ENCODE results near the gene MNT. TPM values are rescaled to one million over a fixed set of nuclear protein-coding genes. Genes with fewer than 3 reads are reported as not detected.

Gene MNT
- total and polyA plus RNA-seq, 11 donors = 4.1 to 20.4 (median 9.8) TPM

GRCh38 chr17:2343421-2343820 is 57.4 kb downstream of the MNT start:
- H3K36me3 ChIP-seq = peaks cover 0 to 35% (median 17%) of the 10 kb centered on the region in 9 donors
- no peak for ATAC-seq
- no peak overlapping the region for H3K4me3 ChIP-seq
- DNase-seq = no peak
- TF ChIP-seq POLR2A (IDR thresholded peaks at IDR 0.05) = no peak
- TF ChIP-seq, protein P1, sequence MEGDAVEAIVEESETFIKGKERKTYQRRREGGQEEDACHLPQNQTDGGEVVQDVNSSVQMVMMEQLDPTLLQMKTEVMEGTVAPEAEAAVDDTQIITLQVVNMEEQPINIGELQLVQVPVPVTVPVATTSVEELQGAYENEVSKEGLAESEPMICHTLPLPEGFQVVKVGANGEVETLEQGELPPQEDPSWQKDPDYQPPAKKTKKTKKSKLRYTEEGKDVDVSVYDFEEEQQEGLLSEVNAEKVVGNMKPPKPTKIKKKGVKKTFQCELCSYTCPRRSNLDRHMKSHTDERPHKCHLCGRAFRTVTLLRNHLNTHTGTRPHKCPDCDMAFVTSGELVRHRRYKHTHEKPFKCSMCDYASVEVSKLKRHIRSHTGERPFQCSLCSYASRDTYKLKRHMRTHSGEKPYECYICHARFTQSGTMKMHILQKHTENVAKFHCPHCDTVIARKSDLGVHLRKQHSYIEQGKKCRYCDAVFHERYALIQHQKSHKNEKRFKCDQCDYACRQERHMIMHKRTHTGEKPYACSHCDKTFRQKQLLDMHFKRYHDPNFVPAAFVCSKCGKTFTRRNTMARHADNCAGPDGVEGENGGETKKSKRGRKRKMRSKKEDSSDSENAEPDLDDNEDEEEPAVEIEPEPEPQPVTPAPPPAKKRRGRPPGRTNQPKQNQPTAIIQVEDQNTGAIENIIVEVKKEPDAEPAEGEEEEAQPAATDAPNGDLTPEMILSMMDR (IDR thresholded peaks at IDR 0.05) = no peak
- H3K27ac ChIP-seq = no peak overlapping the region
- H3K9me3 ChIP-seq = no peaks in the 10 kb centered on the region
- WGBS, 4 donors = 61 to 69% (median 63%) methylated on average over 5 of the region's 5 CpGs
- no peaks in the 10 kb centered on the region for H3K27me3 ChIP-seq
- intact Hi-C loops (cut with DNase I) = no loop called here
- peaks cover 0 to 13% (median 5%) of the 10 kb centered on the region in 12 donors for H3K4me1 ChIP-seq

DNA sequence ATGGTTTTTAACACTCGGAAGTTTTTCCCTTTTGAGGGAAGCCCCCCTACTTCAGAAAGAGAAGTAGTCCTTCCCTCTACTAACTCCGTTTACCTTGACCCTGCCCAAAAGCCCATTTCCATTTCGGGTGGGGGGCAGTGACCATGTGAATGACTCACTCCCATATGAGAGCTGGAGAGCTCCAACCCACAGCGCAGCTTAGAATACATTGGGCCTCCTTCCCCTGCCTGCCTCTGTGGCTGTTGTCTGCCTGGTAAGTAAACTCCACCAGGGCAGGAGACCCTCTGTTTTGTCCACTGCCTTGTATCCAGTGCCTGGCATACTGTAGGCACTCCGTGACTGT is 62.6 kb downstream of the MNT start:
- peaks cover 0 to 34% (median 22%) of the 10 kb centered on the region in 9 donors for H3K36me3 ChIP-seq
- DNase-seq (no peak), ATAC-seq (no peak)
- no peak for TF ChIP-seq POLR2A (IDR thresholded peaks at IDR 0.05)
- TF ChIP-seq, protein P1 (IDR thresholded peaks at IDR 0.05) = no peak
- 25 to 29% (median 26%) methylated on average over 5 of the region's 5 CpGs for WGBS, 4 donors
- peak overlapping the region in 8 of 12 donors; percentile 68 to 95 (median 84) for H3K27ac ChIP-seq
- H3K4me1 ChIP-seq = peaks cover 0 to 31% (median 17%) of the 10 kb centered on the region in 12 donors
- peak overlapping the region in 11 of 12 donors; percentile 70 to 96 (median 88) for H3K4me3 ChIP-seq
- no peaks in the 10 kb centered on the region for H3K9me3 ChIP-seq
- intact Hi-C loops (cut with DNase I) = no loop called here
- H3K27me3 ChIP-seq = no peaks in the 10 kb centered on the region

- DNase-seq = peak; percentile 52 to 79 (median 67)
- no peaks in the 10 kb centered on the region for H3K27me3 ChIP-seq
- TF ChIP-seq POLR2A (IDR thresholded peaks at IDR 0.05) = peak in 1 of 2 donors; percentile 43
- TF ChIP-seq, protein P1 (IDR thresholded peaks at IDR 0.05) = peak in 1 of 12 donors; percentile 14
- peaks cover 0 to 38% (median 26%) of the 10 kb centered on the region in 9 donors for H3K36me3 ChIP-seq
- intact Hi-C loops (cut with DNase I) = no loop called here
- peak overlapping the region; percentile 6 to 95 (median 82) for H3K27ac ChIP-seq
- H3K9me3 ChIP-seq = no peaks in the 10 kb centered on the region
- H3K4me1 ChIP-seq = peaks cover 0 to 31% (median 17%) of the 10 kb centered on the region in 12 donors
- WGBS, 4 donors = 1% methylated on average over 23 to 92 of the region's 92 CpGs
- peak overlapping the region; percentile 70 to 96 (median 88) for H3K4me3 ChIP-seq
- ATAC-seq = peak in 3 of 4 donors; percentile 30 to 57 (median 50)
Observed at GRCh38 chr17:2337544-2338314, 63.1 kb downstream of the MNT start.

- H3K36me3 ChIP-seq = peaks cover 0 to 42% (median 33%) of the 10 kb centered on the region in 9 donors
- H3K9me3 ChIP-seq = no peaks in the 10 kb centered on the region
- peaks cover 0 to 31% (median 17%) of the 10 kb centered on the region in 12 donors for H3K4me1 ChIP-seq
- peak in 3 of 4 donors; percentile 67 to 76 (median 72) for ATAC-seq
- peak within 1 kb of the TSS; percentile 70 to 96 (median 88) for H3K4me3 ChIP-seq
- peak in 1 of 2 donors; percentile 14 for TF ChIP-seq POLR2A (IDR thresholded peaks at IDR 0.05)
- TF ChIP-seq, protein P1 (IDR thresholded peaks at IDR 0.05) = peak in 1 of 12 donors; percentile 4
- DNase-seq = peak; percentile 73 to 85 (median 79)
- H3K27ac ChIP-seq = peak within 1 kb of the TSS; percentile 6 to 95 (median 82)
- intact Hi-C loops (cut with DNase I) = no loop called here
- 0 to 1% (median 1%) methylated on average over 6 to 77 of the region's 77 CpGs for WGBS, 4 donors
- no peaks in the 10 kb centered on the region for H3K27me3 ChIP-seq
Observed at GRCh38 chr17:2336852-2337543, 63.9 kb downstream of the MNT start, which contains the start of gene SGSM2. TSS of gene SGSM2 (plus strand) at chr17:2337501. CDS start at chr17:2337689, 188 bp downstream.
